ENCODE data around the gene USH2A. TPM values are rescaled to one million over a fixed set of nuclear protein-coding genes. Genes with fewer than 3 reads are reported as not detected.
"Not testable (repeated sequence)": the region's sequence is repeated elsewhere in the genome, so short reads cannot be mapped to it uniquely, and the experiment has no call there.

The USH2A gene
- total RNA-seq, 1 experiment from 2014 or later = not detected

- no peak for DNase-seq (ENCODE audit: low spot score)
Measured at GRCh38 chr1:216410026-216410425, 13.2 kb downstream of the USH2A start.

DNA sequence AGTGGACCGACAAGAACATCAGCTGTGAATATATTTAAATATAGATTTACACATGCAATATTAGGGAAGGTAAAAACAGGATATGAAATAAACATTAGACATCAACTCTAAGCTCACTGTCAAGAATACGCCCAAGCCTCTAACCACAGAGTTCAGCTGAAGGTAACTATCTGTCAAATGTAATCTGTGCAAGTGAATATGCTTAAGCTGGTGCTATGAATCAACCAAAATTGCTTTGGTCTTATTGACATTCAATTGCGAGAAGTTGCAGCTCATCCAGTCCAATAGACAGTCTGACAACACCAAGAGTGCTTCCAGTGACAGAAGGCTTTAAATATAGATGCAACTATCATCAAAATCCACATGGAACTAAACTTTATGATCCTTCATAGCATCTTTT lies 32.3 kb downstream of the USH2A start:
- DNase-seq (ENCODE audit: low spot score) = no peak

GRCh38 chr1:216389774-216390173 lies 33.5 kb downstream of the USH2A start:
- no peak for DNase-seq (ENCODE audit: low spot score)

DNA sequence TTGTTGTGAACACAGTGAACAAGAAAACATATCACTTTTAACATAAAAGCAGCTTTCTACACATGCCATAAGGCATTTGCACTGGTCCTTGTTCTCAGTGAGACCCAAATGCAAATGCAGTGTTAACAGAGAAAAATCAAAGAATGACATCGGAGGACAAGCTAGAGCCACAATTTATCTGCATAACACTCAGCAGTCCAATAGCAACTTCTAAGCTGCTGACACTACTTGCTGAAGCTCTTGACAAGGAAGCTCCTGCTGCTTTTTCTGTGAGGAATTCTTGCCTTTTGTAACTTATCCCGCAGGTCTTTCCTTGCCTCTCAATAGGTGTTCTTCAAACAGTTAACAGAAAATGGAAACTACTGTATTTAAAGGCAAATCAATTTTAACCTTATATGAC lies 34.7 kb downstream of the USH2A start:
- no peak for DNase-seq (ENCODE audit: low spot score)

DNA sequence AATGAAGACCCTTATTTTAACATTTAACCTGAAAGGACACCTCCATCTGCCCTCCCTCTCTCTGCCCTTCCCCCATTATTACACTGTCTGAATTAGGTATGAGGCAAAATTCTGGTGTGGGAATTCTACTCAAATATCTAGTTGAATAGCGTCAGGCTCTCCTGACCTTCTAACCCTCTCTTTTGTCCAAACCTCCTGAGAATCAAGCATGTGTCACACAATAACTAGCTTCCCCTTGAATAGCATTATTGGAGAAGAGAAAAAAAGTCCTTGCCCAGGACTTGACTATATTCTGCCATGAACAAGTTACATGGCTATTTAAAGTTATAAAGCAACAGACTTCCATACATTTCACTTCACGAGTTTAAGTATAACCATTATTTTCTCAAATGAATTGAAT lies 35.5 kb downstream of the USH2A start:
- no peak for DNase-seq (ENCODE audit: low spot score)

DNA sequence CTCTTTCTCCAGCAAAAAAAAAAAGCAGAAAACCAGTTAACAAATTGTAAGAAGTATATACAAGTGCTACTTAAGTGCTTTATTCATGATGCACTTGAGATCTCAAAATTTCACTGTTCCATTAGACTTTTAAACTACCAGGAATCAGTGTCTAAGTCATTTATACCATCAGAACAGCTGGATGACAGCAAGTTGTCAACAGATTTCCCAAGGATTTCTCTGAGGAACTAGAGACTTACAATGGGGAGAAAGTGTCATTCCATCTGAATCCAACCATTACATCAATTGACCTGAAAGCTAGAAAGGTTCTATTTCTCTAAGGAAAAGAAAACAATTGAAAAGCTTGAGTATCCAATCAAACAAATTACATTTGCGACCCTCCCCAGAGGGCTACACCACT lies 43.8 kb downstream of the USH2A start:
- no peak for DNase-seq (ENCODE audit: low spot score)

GRCh38 chr1:216368249-216368648 lies 55.0 kb downstream of the USH2A start:
- DNase-seq (ENCODE audit: low spot score) = no peak

DNA sequence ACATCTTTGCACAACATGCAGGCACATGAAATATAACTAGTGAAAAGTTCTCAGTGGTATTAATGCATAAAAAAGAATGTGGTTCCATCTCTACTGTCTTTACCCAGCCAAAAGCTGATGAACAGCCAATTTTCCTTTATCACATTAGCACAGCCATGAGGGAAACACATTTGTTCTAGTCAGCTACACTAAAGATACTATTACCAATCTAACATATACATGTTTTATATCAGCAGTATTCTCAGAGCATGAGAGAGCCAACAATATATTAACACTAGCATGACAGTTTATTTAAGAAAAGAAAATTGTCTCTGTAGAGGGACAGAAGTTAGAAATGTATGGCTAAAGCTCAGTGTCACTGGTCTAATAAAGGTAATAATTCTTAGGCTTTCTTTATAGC lies 56.3 kb downstream of the USH2A start:
- no peak for DNase-seq (ENCODE audit: low spot score)

- no peak for DNase-seq (ENCODE audit: low spot score)
Measured at GRCh38 chr1:216356945-216357344, 66.3 kb downstream of the USH2A start.

GRCh38 chr1:216350186-216350585 lies 73.1 kb downstream of the USH2A start:
- no peak for DNase-seq (ENCODE audit: low spot score)

DNA sequence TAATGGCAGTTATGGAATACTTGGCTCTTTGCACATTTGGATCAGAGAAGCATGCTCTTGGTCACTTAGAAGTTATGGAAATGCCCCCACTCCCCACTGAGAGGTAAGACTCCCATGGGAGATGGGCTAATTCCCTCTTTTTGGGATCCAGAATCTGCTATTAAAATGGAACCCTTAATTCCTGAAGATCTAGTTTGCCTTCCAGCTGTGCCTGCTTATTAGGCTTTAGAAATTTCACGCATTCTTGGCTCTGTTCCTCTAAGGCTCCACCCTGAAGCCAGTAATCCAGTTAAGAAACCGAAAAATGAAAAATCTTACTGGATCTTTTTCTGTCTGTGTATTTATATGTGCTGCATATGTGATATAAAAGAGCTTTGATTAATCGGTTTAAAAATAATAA lies 76.7 kb downstream of the USH2A start:
- DNase-seq (ENCODE audit: low spot score) = no peak

DNA sequence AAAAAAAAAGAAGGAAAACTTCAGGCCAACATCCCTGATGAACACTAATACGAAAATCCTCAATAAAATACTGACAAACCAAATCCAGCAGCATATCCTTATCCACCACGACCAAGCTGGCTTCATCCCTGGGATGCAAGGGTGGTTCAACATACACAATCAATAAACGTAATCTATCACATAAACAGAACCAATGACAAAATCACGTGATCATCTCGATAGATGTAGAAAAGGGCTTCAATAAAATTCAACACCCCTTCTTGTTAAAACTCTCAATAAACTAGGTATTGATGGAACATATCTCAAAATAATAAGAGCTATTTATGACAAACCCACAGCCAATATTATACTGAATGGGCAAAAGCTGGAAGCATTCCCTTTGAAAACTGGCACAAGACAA lies 82.7 kb downstream of the USH2A start:
- not testable (repeated sequence) for DNase-seq (ENCODE audit: low spot score)

DNA sequence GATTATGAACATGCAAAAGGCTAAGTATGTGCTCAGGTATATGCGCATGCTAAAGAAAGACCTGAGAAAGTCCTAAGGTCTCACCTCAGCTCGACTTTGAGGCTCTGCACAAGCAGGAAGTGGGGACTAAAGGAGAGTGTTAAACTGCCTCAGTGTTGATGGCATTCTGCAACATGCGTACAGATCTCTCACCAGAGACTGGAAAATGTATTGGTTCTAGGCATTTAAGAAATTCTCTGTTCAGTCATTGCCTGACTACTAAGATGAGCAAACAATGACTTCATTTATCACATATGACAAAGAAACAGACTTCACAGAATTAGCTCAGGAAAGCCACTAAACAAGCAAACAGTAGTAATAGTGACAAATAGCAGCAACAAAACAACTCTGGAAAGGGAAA lies 90.8 kb downstream of the USH2A start:
- DNase-seq (ENCODE audit: low spot score) = no peak

DNA sequence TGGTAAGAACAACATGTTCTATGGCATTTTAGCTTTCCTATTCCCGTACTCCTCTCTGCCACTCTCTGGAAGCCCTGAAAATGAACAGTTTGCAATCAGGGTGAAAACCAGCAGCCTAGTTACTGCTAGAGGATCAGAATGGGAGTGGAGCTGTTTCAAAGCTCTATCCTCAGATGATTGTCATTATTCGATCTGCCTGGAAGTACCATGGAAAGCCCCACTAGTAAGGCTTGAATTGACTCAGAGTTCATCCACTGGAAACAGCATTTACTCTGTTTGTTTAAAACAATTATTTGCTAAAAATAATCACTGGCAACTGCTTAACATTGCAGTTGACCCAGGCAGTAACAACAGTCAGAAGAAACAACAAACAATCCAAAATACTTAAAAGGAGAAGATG lies 91.2 kb downstream of the USH2A start:
- DNase-seq (ENCODE audit: low spot score) = no peak

GRCh38 chr1:216331211-216331610 lies 92.0 kb downstream of the USH2A start:
- DNase-seq (ENCODE audit: low spot score) = no peak

- DNase-seq (ENCODE audit: low spot score) = no peak
Measured at GRCh38 chr1:216330262-216330661, 93.0 kb downstream of the USH2A start.

- DNase-seq (ENCODE audit: low spot score) = no peak
Measured at GRCh38 chr1:216325946-216326345, 97.3 kb downstream of the USH2A start.

DNA sequence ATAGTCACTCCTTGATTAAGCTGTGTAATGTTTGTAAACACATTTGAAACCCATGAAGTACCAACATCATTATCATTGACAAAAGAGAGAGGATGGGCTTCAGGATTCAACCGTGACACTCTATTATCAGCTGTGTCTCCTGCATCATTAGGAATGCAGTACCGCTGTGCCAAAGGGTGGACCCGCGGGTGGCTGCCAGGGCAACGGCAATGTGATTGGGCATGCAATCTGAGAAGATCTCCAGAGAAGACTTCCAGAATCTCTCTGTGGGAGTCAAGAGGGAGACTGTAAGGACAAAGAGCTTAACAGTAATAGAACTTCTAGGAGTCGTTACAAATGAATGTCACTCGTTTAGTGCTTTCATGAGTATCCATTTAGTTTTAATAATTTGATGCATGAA lies 97.9 kb downstream of the USH2A start:
- no peak for DNase-seq (ENCODE audit: low spot score)

DNA sequence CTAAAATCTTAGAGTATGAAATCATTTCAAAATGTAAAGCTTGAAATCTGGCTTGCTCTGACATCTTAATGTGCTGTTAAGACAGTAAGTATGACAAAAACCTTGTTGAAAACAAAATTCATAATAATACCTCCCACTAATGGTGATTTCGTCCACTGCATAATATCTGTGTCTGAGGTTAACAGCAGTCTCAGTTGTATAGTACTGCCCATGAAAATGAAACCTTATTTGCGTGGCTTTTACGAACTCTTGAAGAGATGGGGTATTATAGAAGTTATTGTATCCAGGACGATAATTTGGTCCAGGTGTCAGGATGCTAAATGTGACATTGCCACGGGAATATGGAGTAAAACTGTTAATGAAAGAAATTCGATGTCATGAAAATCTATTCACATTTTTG lies 99.9 kb downstream of the USH2A start:
- no peak for DNase-seq (ENCODE audit: low spot score)

- DNase-seq (ENCODE audit: low spot score) = no peak
Measured at GRCh38 chr1:216314379-216315095, 108.7 kb downstream of the USH2A start.

- DNase-seq (ENCODE audit: low spot score) = peak; percentile 38
Measured at GRCh38 chr1:216310776-216311175, 112.5 kb downstream of the USH2A start.

DNA sequence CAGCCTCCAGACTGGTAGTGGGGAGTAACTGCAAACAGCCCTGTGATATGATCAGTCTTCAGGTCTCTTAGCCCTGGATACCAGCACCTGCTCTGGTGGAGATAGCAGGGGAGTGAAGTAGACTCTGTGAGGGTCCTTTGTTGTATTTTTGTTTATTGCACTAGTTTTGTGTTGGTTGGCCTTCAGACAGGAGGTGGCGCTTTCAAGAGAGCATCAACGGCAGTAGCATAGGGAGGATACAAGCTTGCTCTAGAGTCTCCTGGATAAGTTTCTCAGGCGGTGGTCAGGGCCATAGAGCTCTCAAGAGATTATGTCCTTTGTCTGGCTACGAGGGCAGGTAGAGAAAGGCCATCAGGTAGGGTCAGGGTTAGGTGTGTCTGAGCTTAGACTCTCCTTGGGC lies 116.4 kb downstream of the USH2A start:
- no peak for DNase-seq (ENCODE audit: low spot score)

GRCh38 chr1:216303690-216304089 lies 119.6 kb downstream of the USH2A start:
- no peak for DNase-seq (ENCODE audit: low spot score)

DNA sequence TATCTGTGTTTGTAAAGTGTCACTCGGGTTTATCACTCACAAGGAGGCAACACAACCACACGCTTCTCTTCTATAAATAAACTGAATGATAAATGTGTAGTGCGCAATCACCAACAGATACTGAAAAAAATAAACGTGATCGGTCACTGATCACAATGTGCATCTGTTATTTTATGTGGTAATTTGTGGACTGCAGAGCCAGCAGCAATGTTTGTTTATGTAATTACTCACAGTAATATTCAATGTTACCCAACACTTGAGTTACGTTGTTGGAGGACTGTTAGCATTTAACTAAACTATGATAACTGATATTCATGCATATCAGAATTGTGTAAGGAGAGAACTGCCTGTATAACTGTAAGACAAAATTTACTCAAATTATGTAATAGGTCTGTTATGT lies 129.6 kb downstream of the USH2A start:
- no peak for DNase-seq (ENCODE audit: low spot score)
